ENCODE data around the gene ELFN2. TPM values are rescaled to one million over a fixed set of nuclear protein-coding genes. Genes with fewer than 3 reads are reported as not detected.

Gene ELFN2, protein sequence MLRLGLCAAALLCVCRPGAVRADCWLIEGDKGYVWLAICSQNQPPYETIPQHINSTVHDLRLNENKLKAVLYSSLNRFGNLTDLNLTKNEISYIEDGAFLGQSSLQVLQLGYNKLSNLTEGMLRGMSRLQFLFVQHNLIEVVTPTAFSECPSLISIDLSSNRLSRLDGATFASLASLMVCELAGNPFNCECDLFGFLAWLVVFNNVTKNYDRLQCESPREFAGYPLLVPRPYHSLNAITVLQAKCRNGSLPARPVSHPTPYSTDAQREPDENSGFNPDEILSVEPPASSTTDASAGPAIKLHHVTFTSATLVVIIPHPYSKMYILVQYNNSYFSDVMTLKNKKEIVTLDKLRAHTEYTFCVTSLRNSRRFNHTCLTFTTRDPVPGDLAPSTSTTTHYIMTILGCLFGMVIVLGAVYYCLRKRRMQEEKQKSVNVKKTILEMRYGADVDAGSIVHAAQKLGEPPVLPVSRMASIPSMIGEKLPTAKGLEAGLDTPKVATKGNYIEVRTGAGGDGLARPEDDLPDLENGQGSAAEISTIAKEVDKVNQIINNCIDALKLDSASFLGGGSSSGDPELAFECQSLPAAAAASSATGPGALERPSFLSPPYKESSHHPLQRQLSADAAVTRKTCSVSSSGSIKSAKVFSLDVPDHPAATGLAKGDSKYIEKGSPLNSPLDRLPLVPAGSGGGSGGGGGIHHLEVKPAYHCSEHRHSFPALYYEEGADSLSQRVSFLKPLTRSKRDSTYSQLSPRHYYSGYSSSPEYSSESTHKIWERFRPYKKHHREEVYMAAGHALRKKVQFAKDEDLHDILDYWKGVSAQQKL
- total RNA-seq (under 1 TPM in 2 of 5 donors, not detected in 3; 0.18 to 0.89 TPM), polyA plus RNA-seq (under 1 TPM in 1 of 3 donors, not detected in 2; 0.03 TPM)
- long read RNA-seq, donor 1: 0 reads
- long read RNA-seq, donor 2: 0 reads
- long read RNA-seq, donor 3: 0 reads
- long read RNA-seq, donor 4: 0 reads
- long read RNA-seq, donor 5: 0 reads
- long read RNA-seq, donor 6: 0 reads
- long read RNA-seq, donor 7: 0 reads
- long read RNA-seq, donor 8: 0 reads
- long read RNA-seq, donor 9: 0 reads
- long read RNA-seq, donor 10: 0 reads

DNA sequence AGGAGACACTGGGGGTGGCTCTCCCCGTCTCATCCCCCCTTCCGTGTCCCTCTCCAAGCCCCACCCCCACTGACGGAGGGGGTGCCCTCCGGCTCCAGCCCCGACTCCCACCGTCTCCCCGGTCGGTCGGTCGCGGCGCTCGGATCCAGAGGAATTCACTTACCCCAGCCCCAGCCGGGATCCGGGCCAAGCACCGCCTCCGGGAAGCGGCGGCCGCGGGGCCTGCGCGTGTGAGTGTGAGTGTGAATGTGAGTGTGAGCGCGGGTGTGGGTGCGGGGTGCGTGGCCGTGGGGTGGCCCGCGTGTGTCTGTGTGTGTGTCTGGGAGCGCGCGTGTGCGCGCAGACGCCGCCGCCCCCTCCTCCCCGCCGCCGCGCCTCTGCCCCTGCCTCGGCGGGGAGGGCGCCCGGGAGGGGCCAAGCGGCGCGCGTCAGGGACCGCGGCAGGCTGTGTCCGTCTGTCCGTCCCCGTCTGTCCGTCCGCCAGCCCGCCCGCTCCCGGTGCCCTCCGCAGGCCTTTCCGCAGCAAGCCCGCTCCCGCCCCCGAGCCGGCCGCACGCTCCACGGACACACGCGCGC is at the start of gene ELFN2:
Gene ELFN2, minus strand, starts transcription at position 345 of the 576 bp plus-strand sequence. CDS start 51,945 bp downstream, outside the sequence.
- 0 to 1% (median 0%) methylated on average over 35 to 72 of the region's 72 CpGs; no CpG with 5 or more reads in 1 of the 5 donors for WGBS, 5 donors
- H3K27me3 ChIP-seq: peaks cover 19 to 100% (median 59%) of the 10 kb centered on the region in 3 donors
- DNase-seq: peak; percentile 43 to 85
- intact Hi-C loops (cut with DNase I; ENCODE audit: low total_unique reads): no loop called here
- TF ChIP-seq EP300 (IDR thresholded peaks at IDR 0.05) (no peak), POLR2AphosphoS5 (IDR thresholded peaks at IDR 0.05) (no peak), POLR2A (IDR thresholded peaks at IDR 0.05) (no peak), CTCF (IDR thresholded peaks at IDR 0.05) (no peak)
- peaks cover 0 to under 1% (median 0%) of the 10 kb centered on the region in 4 donors for H3K9me3 ChIP-seq
- H3K4me1 ChIP-seq: peaks cover 12 to 26% (median 23%) of the 10 kb centered on the region in 4 donors
- peak within 1 kb of the TSS; percentile 40 to 53 (median 50) for H3K4me3 ChIP-seq
- no peaks in the 10 kb centered on the region for H3K36me3 ChIP-seq
- H3K27ac ChIP-seq: no peak within 1 kb of the TSS

DNA sequence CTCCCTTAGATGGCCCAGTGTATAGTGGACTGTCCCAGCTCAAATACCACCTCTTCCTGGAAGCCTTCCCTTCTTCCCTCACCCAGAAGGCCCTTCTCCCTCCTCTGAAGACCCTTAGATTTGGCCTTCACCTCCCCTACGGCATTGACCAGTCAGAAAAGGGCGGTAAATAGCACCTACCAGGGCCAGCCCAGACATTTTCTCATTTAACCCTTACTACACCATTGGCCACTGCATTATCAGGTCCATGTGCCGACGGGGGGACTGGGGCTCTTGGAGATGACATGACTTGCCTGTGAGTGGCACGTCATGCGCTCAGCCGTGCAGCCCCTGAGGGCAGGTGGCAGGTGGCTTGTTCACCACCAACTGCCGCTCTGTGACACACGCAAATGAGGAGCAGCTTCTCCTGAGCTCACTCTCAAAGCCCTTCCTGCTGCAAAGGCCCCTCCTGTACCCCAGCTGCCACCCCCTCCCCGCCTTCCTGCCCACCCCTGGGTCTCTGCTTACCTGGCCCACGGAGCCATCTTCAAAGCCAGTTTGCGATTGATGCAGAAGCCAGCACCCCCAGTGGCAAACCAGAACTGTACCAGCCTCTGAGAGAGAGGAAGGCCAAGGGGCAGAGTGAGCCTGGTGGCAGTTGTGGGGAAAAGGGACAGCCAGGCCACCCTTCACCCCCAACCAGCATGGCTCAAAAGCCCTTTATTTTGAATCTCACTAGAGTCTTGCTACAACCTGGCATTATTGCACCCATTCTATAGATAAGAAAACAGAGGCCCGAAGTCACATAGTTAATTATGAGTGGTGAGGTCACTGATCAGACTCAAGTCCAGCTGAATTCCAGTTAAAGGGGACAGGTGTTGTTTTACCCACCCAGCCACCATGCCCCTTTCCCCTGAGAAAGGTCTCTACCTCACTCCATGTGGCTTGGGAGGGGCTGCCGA is 49.4 kb upstream of the ELFN2 start:
- no peak for TF ChIP-seq POLR2AphosphoS5 (IDR thresholded peaks at IDR 0.05)
- TF ChIP-seq CTCF (IDR thresholded peaks at IDR 0.05): no peak
- no peak for TF ChIP-seq POLR2A (IDR thresholded peaks at IDR 0.05)
- TF ChIP-seq EP300 (IDR thresholded peaks at IDR 0.05): no peak
- Histone ChIP-seq H3K27ac (no peak overlapping the region), H3K4me1 (no peaks in the 10 kb centered on the region), H3K9me3 (no peaks in the 10 kb centered on the region), H3K4me3 (no peak overlapping the region), H3K36me3 (peaks cover 4 to 64% (median 18%) of the 10 kb centered on the region in 4 donors), H3K27me3 (peaks cover 0 to 64% (median 4%) of the 10 kb centered on the region in 3 donors)
- WGBS, 5 donors: 68 to 83% (median 77%) methylated on average over 9 to 14 of the region's 14 CpGs
- intact Hi-C loops (cut with DNase I; ENCODE audit: low total_unique reads): no loop called here
- DNase-seq: no peak

- TF ChIP-seq POLR2AphosphoS5 (IDR thresholded peaks at IDR 0.05) (no peak), EP300 (IDR thresholded peaks at IDR 0.05) (no peak), POLR2A (IDR thresholded peaks at IDR 0.05) (no peak), CTCF (IDR thresholded peaks at IDR 0.05) (no peak)
- WGBS, 5 donors: 81 to 90% (median 85%) methylated on average over 8 to 11 of the region's 11 CpGs
- H3K27me3 ChIP-seq: peaks cover 0 to 58% (median 4%) of the 10 kb centered on the region in 3 donors
These were observed 47.3 kb upstream of the ELFN2 start for GRCh38 chr22:37474447-37475090.

More at GRCh38 chr22:37474447-37475090, 47.3 kb upstream of the ELFN2 start:
- H3K4me3 ChIP-seq: no peak overlapping the region
- H3K27ac ChIP-seq: no peak overlapping the region
- peaks cover 4 to 57% (median 17%) of the 10 kb centered on the region in 4 donors for H3K36me3 ChIP-seq
- H3K4me1 ChIP-seq: no peaks in the 10 kb centered on the region
- H3K9me3 ChIP-seq: no peaks in the 10 kb centered on the region
- no peak for DNase-seq
- intact Hi-C loops (cut with DNase I; ENCODE audit: low total_unique reads): no loop called here

All from stomach (tissue), 19 donors.